ENCODE measurements around the gene PABPC1L.

- TF ChIP-seq CTCF (IDR thresholded peaks at IDR 0.05) (peak in 2 of 3 experiments; percentile 5 to 12), POLR2A (IDR thresholded peaks at IDR 0.05; ENCODE audit: low read depth) (no peak)
Measured at GRCh38 chr20:44911264-44911921, 1.5 kb downstream of the PABPC1L start.
